Suprapubic skin (tissue), 3 donors: Measurements from ENCODE around the gene TMEM135.

ENCODE experiments used
- POLR2AphosphoS5 ChIP-seq, 3 donors: sonication (generic); formaldehyde crosslinking; IDR thresholded peaks; one replicate each; pipeline ENCODE4 v1.6.1; 2017; ENCODE audit warnings: antibody characterized with exemption in 3 of 3
- TF ChIP-seq, protein P1 (sequence below), 2 donors: fragments of 200-600 bp in 1 of 2; fragments of 450-650 bp in 1 of 2; sonication (generic) in 1 of 2; IDR thresholded peaks; one replicate each; pipeline ENCODE4 v1.5.1; 2016 to 2019; ENCODE audit warnings: antibody characterized with exemption in 2 of 2, mild to moderate bottlenecking in 1 of 2, moderate library complexity in 1 of 2

- TF ChIP-seq POLR2AphosphoS5 (IDR thresholded peaks at IDR 0.05) = no peak
- TF ChIP-seq, protein P1, sequence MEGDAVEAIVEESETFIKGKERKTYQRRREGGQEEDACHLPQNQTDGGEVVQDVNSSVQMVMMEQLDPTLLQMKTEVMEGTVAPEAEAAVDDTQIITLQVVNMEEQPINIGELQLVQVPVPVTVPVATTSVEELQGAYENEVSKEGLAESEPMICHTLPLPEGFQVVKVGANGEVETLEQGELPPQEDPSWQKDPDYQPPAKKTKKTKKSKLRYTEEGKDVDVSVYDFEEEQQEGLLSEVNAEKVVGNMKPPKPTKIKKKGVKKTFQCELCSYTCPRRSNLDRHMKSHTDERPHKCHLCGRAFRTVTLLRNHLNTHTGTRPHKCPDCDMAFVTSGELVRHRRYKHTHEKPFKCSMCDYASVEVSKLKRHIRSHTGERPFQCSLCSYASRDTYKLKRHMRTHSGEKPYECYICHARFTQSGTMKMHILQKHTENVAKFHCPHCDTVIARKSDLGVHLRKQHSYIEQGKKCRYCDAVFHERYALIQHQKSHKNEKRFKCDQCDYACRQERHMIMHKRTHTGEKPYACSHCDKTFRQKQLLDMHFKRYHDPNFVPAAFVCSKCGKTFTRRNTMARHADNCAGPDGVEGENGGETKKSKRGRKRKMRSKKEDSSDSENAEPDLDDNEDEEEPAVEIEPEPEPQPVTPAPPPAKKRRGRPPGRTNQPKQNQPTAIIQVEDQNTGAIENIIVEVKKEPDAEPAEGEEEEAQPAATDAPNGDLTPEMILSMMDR (IDR thresholded peaks at IDR 0.05) = no peak
Observed at GRCh38 chr11:87031433-87032170, 6.1 kb upstream of the TMEM135 start.
